ENCODE measurements around the gene UAP1L1. TPM values are rescaled to one million over a fixed set of nuclear protein-coding genes. Genes with fewer than 3 reads are reported as not detected.

The UAP1L1 gene
- total and polyA plus RNA-seq, 9 of the 15 experiments (the other 6 are each of a cell fraction or from before 2014, with no cell fraction given), result 0.20 to 8.6 (median 3.7) TPM

- Histone ChIP-seq H3K4me1 (replicated peaks in 1 of 2; ENCODE audit: control insufficient read depth in 2 of 2, insufficient read depth in 2 of 2, low read length in 2 of 2) (peaks cover 15 to 53% of the 10 kb centered on the region in 2 experiments; a peak in 4 of 5 replicates), H3K4me2 (ENCODE audit: insufficient read depth, low read length) (no peak overlapping the region), H3K9ac (ENCODE audit: insufficient read depth in 1 of 2, low read depth in 2 of 2, low read length in 2 of 2) (no peak overlapping the region), H3K27me3 (ENCODE audit: control insufficient read depth in 2 of 2, insufficient read depth in 2 of 2, low read length in 2 of 2) (no peaks in the 10 kb centered on the region), H3K79me2 (ENCODE audit: control insufficient read depth, insufficient read depth, low read length) (peaks cover 20% of the 10 kb centered on the region), H3K9me3 (replicated peaks; ENCODE audit: control insufficient read depth, insufficient read depth, low read depth, low read length) (no peaks in the 10 kb centered on the region), H3K4me3 (no peak overlapping the region), H3K27ac (ENCODE audit: extremely low read depth, low read depth, low read length) (no peak overlapping the region), H2AFZ (ENCODE audit: low read depth, low read length) (no peak overlapping the region), H3K9me1 (ENCODE audit: control insufficient read depth, insufficient read depth, low read length) (peaks cover 8% of the 10 kb centered on the region), H4K20me1 (replicated peaks; ENCODE audit: control insufficient read depth, insufficient read depth, low read length) (peaks cover 20% of the 10 kb centered on the region), H3K36me3 (ENCODE audit: control insufficient read depth, insufficient read depth, low read length) (peaks cover 41% of the 10 kb centered on the region; the same call in 2 of the 3 replicates)
- POLR2A ChIA-PET, result interaction anchor here (1.1 kb wide), 1 partner anchor 9 kb away, joined by 5 read pairs; no protein-coding TSS in a partner anchor
- peak in 3 of 4 experiments; percentile 44 to 62 (median 56) for DNase-seq (ENCODE audit: extremely low read depth in 1 of 4, low spot score in 3 of 4)
- CTCF ChIA-PET (ENCODE audit: low intra/inter-chr PET ratio), result interaction anchor here (0.6 kb wide), 1 partner anchor 118 kb away, joined by 3 read pairs; no protein-coding TSS in a partner anchor
- intact Hi-C loops (cut with micrococcal nuclease) (no loop called here), in situ Hi-C loops (cut with MboI) (no loop called here)
- 47% methylated on average over 39 of the region's 55 CpGs for WGBS (ENCODE audit: insufficient coverage, low coverage, missing lambda C conversion rate)
- peak; percentile 35 for FAIRE-seq
- no TSS peak for BruUV-seq (replicated peaks)
- ATAC-seq, result peak; percentile 54
- TF ChIP-seq PTTG1 (tag; IDR thresholded peaks at IDR 0.05; ENCODE audit: low read depth) (no peak), RBFOX2 (IDR thresholded peaks at IDR 0.05; ENCODE audit: low read depth, low read length) (no peak), TCF7 (IDR thresholded peaks at IDR 0.05; ENCODE audit: borderline replicate concordance) (no peak), CBX5 (IDR thresholded peaks at IDR 0.05; ENCODE audit: borderline replicate concordance, low read depth) (no peak), DPF2 (IDR thresholded peaks at IDR 0.05) (no peak), CXXC5 (CRISPR knock-in tag; IDR thresholded peaks at IDR 0.05) (no peak), MTA3 (IDR thresholded peaks at IDR 0.05; ENCODE audit: borderline replicate concordance) (0 out of 2 replicates have a peak, but pooled peaks have one; percentile 26), POLR2B (IDR thresholded peaks at IDR 0.05; ENCODE audit: low read depth, partially characterized antibody) (peak; percentile 32), RAD21 (CRISPR knock-in tag; conservative IDR thresholded peaks at IDR 0.05 in 1 of 2, IDR thresholded peaks at IDR 0.05 in 1 of 2) (peak; percentile 30 to 61; a peak in 3 of 4 replicates), L3MBTL2 (IDR thresholded peaks at IDR 0.05) (no peak), ZNF282 (CRISPR knock-in tag; IDR thresholded peaks at IDR 0.05) (no peak), GATA2 (CRISPR knock-in tag; IDR thresholded peaks at IDR 0.05) (no peak), CREM (IDR thresholded peaks at IDR 0.05; ENCODE audit: low read depth) (peak; percentile 80), ZNF830 (CRISPR knock-in tag; IDR thresholded peaks at IDR 0.05) (no peak), ATF1 (CRISPR knock-in tag; IDR thresholded peaks at IDR 0.05) (no peak), ATF1 (tag; IDR thresholded peaks at IDR 0.05) (0 out of 2 replicates have a peak, but pooled peaks have one; percentile 9), TFE3 (CRISPR knock-in tag; IDR thresholded peaks at IDR 0.05) (no peak), KAT2B (IDR thresholded peaks at IDR 0.05; ENCODE audit: low read depth, low read length) (no peak), TEAD1 (CRISPR knock-in tag; IDR thresholded peaks at IDR 0.05) (no peak), SRF (CRISPR knock-in tag; IDR thresholded peaks at IDR 0.05) (no peak), ZNF445 (CRISPR knock-in tag; IDR thresholded peaks at IDR 0.05; ENCODE audit: low read depth) (no peak)
Observed at GRCh38 chr9:137064027-137064879, 13.1 kb upstream of the UAP1L1 start.

All from K562 (cell line).